Endothelial cell of umbilical vein (primary cell): ENCODE measurements around the gene CASKIN1.

Experiments
- CTCF ChIP-seq, 2 donors: IDR thresholded peaks; 1 replicate in 1 of 2; 2 replicates in 1 of 2; pipeline ENCODE4 v1.5.1; 2011; ENCODE audit warnings: low read length in 2 of 2, mild to moderate bottlenecking in 2 of 2, moderate library complexity in 2 of 2, control low read depth in 1 of 2, inconsistent platforms in 1 of 2, low read depth in 1 of 2; ENCODE audit not compliant: insufficient read depth in 1 of 2; ENCODE audit errors: extremely low read depth in 1 of 2
- EZH2 ChIP-seq: IDR thresholded peaks from 2 replicates; pipeline ENCODE4 v1.6.1; 2012; ENCODE audit warnings: borderline replicate concordance, low read depth, mild to moderate bottlenecking, moderate library complexity, low read length, inconsistent platforms; ENCODE audit not compliant: severe bottlenecking
- JUN ChIP-seq: IDR thresholded peaks from 2 replicates; pipeline ENCODE4 v1.6.1; 2011; ENCODE audit warnings: borderline replicate concordance, low read depth; ENCODE audit not compliant: insufficient read length, insufficient read depth
- POLR2A ChIP-seq: IDR thresholded peaks from 2 replicates; pipeline ENCODE4 v1.6.1; 2012; ENCODE audit warnings: low read depth, mild to moderate bottlenecking, control low read depth, low read length
- POLR2AphosphoS5 ChIP-seq: IDR thresholded peaks from 2 replicates; pipeline ENCODE4 v1.6.1; 2012; ENCODE audit warnings: low read depth, mild to moderate bottlenecking, control low read depth, low read length, moderate library complexity; ENCODE audit not compliant: insufficient read depth

DNA sequence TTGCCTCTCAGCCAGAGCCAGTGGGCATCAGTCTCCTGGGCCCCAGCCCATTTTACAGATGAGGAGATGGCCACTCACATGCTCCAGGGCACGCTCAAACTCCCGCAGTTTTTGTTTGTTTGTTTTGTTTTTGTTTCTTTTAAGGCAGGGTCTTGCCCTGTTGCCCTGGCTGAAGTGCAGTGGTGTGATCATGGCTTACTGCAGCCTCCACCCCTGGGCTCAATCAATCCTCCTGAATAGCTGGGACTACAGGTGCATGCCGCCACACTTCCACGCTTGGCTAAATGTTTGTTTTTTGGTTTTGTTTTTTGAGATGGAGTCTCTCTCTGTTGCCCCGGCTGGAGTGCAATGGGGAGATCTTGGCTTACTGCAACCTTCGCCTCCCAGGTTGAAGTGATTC, 30.5 kb upstream of the CASKIN1 start:
- TF ChIP-seq CTCF (IDR thresholded peaks at IDR 0.05; ENCODE audit: extremely low read depth in 1 of 2, insufficient read depth in 1 of 2, low read depth in 1 of 2, low read length in 2 of 2) (no peak), POLR2A (no peak), POLR2AphosphoS5 (no peak), EZH2 (no peak), JUN (no peak)
